ENCODE results near the gene MESD. TPM values are rescaled to one million over a fixed set of nuclear protein-coding genes. Genes with fewer than 3 reads are reported as not detected.

MESD gene
- total and polyA plus RNA-seq, 9 of the 15 experiments (the other 6 are each of a cell fraction or from before 2014, with no cell fraction given): 11.3 to 39.7 (median 22.8) TPM

- no peak for TF ChIP-seq MIER1 (IDR thresholded peaks at IDR 0.05; ENCODE audit: low read depth)
- TF ChIP-seq, protein P1, sequence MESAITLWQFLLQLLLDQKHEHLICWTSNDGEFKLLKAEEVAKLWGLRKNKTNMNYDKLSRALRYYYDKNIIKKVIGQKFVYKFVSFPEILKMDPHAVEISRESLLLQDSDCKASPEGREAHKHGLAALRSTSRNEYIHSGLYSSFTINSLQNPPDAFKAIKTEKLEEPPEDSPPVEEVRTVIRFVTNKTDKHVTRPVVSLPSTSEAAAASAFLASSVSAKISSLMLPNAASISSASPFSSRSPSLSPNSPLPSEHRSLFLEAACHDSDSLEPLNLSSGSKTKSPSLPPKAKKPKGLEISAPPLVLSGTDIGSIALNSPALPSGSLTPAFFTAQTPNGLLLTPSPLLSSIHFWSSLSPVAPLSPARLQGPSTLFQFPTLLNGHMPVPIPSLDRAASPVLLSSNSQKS (CRISPR knock-in tag; IDR thresholded peaks at IDR 0.05): no peak
- no peak for TF ChIP-seq NFE2 (IDR thresholded peaks at IDR 0.05; ENCODE audit: low read depth)
- no peak for TF ChIP-seq PPARD (CRISPR knock-in tag; IDR thresholded peaks at IDR 0.05)
- TF ChIP-seq HDAC2 (IDR thresholded peaks at IDR 0.05): no peak
- no peak for TF ChIP-seq KDM5B (IDR thresholded peaks at IDR 0.05; ENCODE audit: insufficient replicate concordance, low read depth, low read length)
- no peak for TF ChIP-seq NONO (IDR thresholded peaks at IDR 0.05; ENCODE audit: low read depth in 2 of 2, low read length in 1 of 2)
- no peak for TF ChIP-seq PML (IDR thresholded peaks at IDR 0.05; ENCODE audit: low read length)
These were observed 40.8 kb downstream of the MESD start (continued) for GRCh38 chr15:80948651-80949292.

GRCh38 chr15:80946576-80946975 is 43.0 kb downstream of the MESD start:
- Histone ChIP-seq H3K4me1 (replicated peaks in 1 of 2; ENCODE audit: control insufficient read depth in 2 of 2, insufficient read depth in 2 of 2, low read length in 2 of 2) (no peaks in the 10 kb centered on the region), H3K4me2 (ENCODE audit: insufficient read depth, low read length) (no peak overlapping the region), H3K36me3 (ENCODE audit: control insufficient read depth, insufficient read depth, low read length) (peaks cover 2% of the 10 kb centered on the region; the same call in 1 of the 3 replicates), H3K9ac (ENCODE audit: insufficient read depth in 1 of 2, low read depth in 2 of 2, low read length in 2 of 2) (no peak overlapping the region), H3K9me1 (ENCODE audit: control insufficient read depth, insufficient read depth, low read length) (no peaks in the 10 kb centered on the region), H3K27me3 (ENCODE audit: control insufficient read depth in 2 of 2, insufficient read depth in 2 of 2, low read length in 2 of 2) (no peaks in the 10 kb centered on the region), H3K27ac (ENCODE audit: extremely low read depth, low read depth, low read length) (no peak overlapping the region), H3K9me3 (replicated peaks; ENCODE audit: control insufficient read depth, insufficient read depth, low read depth, low read length) (no peaks in the 10 kb centered on the region), H3K4me3 (no peak overlapping the region), H2AFZ (ENCODE audit: low read depth, low read length) (no peak overlapping the region), H4K20me1 (replicated peaks; ENCODE audit: control insufficient read depth, insufficient read depth, low read length) (0 out of 2 replicates have a peak, but pooled peaks cover 10% of the 10 kb centered on the region), H3K79me2 (ENCODE audit: control insufficient read depth, insufficient read depth, low read length) (no peaks in the 10 kb centered on the region)
- ChIA-PET CTCF (ENCODE audit: low intra/inter-chr PET ratio) (no interaction called here), POLR2A (interaction anchor here (1.1 kb wide), 1 partner anchor 48 kb away, joined by 3 read pairs; no protein-coding TSS in a partner anchor)
- DNase-seq (ENCODE audit: extremely low read depth in 1 of 4, low spot score in 3 of 4) (no peak), FAIRE-seq (no peak), ATAC-seq (no peak)
- in situ Hi-C loops (cut with MboI) (no loop called here), intact Hi-C loops (cut with micrococcal nuclease) (no loop called here)
- no TSS peak for BruUV-seq (replicated peaks)
- 37% methylated on average over 8 of the region's 8 CpGs for WGBS (ENCODE audit: insufficient coverage, low coverage, missing lambda C conversion rate)
- TF ChIP-seq, protein P2, sequence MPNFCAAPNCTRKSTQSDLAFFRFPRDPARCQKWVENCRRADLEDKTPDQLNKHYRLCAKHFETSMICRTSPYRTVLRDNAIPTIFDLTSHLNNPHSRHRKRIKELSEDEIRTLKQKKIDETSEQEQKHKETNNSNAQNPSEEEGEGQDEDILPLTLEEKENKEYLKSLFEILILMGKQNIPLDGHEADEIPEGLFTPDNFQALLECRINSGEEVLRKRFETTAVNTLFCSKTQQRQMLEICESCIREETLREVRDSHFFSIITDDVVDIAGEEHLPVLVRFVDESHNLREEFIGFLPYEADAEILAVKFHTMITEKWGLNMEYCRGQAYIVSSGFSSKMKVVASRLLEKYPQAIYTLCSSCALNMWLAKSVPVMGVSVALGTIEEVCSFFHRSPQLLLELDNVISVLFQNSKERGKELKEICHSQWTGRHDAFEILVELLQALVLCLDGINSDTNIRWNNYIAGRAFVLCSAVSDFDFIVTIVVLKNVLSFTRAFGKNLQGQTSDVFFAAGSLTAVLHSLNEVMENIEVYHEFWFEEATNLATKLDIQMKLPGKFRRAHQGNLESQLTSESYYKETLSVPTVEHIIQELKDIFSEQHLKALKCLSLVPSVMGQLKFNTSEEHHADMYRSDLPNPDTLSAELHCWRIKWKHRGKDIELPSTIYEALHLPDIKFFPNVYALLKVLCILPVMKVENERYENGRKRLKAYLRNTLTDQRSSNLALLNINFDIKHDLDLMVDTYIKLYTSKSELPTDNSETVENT (CRISPR knock-in tag; IDR thresholded peaks at IDR 0.05): no peak
- TF ChIP-seq RFX1 (IDR thresholded peaks at IDR 0.05): no peak
- TF ChIP-seq ZNF121 (CRISPR knock-in tag; conservative IDR thresholded peaks at IDR 0.05): no peak
- TF ChIP-seq SREBF2 (CRISPR knock-in tag; IDR thresholded peaks at IDR 0.05): no peak
- no peak for TF ChIP-seq NRF1 (conservative IDR thresholded peaks at IDR 0.05 in 1 of 2, IDR thresholded peaks at IDR 0.05 in 1 of 2)
- TF ChIP-seq SMARCC2 (IDR thresholded peaks at IDR 0.05; ENCODE audit: low read depth): no peak
- no peak for TF ChIP-seq NFIC (IDR thresholded peaks at IDR 0.05)
- no peak for TF ChIP-seq SIX5 (IDR thresholded peaks at IDR 0.05; ENCODE audit: borderline replicate concordance in 1 of 2, insufficient read depth in 1 of 2, low read depth in 1 of 2, low read length in 2 of 2)
- no peak for TF ChIP-seq BCOR (IDR thresholded peaks at IDR 0.05)
- TF ChIP-seq VEZF1 (CRISPR knock-in tag; IDR thresholded peaks at IDR 0.05): no peak
